Right lung (tissue), 5 donors: ENCODE data around the gene TMPRSS7. TPM values are rescaled to one million over a fixed set of nuclear protein-coding genes. Genes with fewer than 3 reads are reported as not detected.
"Not testable (repeated sequence)": the region's sequence is repeated elsewhere in the genome, so short reads cannot be mapped to it uniquely, and the experiment has no call there.

Source experiments
- DNase-seq, 2 donors: peaks; one replicate each; pipeline ENCODE4 v3.0.0-alpha.2; 2013
- polyA plus RNA-seq, 5 donors: library from polyadenylated mRNA; unstranded; fragments of 120-200 nt; gene quantifications; one replicate each; pipeline versions ENCODE4 v1.2.1 to v1.2.3, GENCODE V29; 2013; ENCODE audit warnings: inconsistent platforms in 1 of 5, low replicate concordance in 1 of 5; ENCODE audit not compliant: insufficient read length in 5 of 5, insufficient read depth in 1 of 5

The TMPRSS7 gene
- polyA plus RNA-seq, 5 donors: 0.08 TPM; not detected in 4

- no peak for DNase-seq
These were observed 23.1 kb upstream of the TMPRSS7 start for GRCh38 chr3:112011376-112011940.

GRCh38 chr3:112012205-112012992, 22.1 kb upstream of the TMPRSS7 start:
- no peak for DNase-seq

GRCh38 chr3:112013058-112013783, 21.3 kb upstream of the TMPRSS7 start:
- peak; percentile 75 to 82 for DNase-seq

GRCh38 chr3:112013784-112014143, 20.8 kb upstream of the TMPRSS7 start:
- no peak for DNase-seq

- no peak for DNase-seq
These were observed 17.4 kb upstream of the TMPRSS7 start for GRCh38 chr3:112017091-112017490.

- no peak for DNase-seq
These were observed 15.8 kb upstream of the TMPRSS7 start for GRCh38 chr3:112018712-112019111.

- no peak for DNase-seq
These were observed 14.8 kb upstream of the TMPRSS7 start for GRCh38 chr3:112019716-112020115.

- DNase-seq: no peak
These were observed 13.9 kb upstream of the TMPRSS7 start for GRCh38 chr3:112020674-112021085.

GRCh38 chr3:112027142-112027541, 7.4 kb upstream of the TMPRSS7 start:
- no peak for DNase-seq

GRCh38 chr3:112027826-112028225, 6.7 kb upstream of the TMPRSS7 start:
- no peak for DNase-seq

- DNase-seq: no peak
These were observed 3.6 kb upstream of the TMPRSS7 start for GRCh38 chr3:112030901-112031300.

- DNase-seq: no peak
These were observed 2.3 kb upstream of the TMPRSS7 start for GRCh38 chr3:112032098-112032731.

- DNase-seq: no peak
These were observed 705 bp downstream of the TMPRSS7 start for GRCh38 chr3:112035241-112035640.

- DNase-seq: not testable (repeated sequence)
These were observed 2.7 kb downstream of the TMPRSS7 start for GRCh38 chr3:112037194-112037593.

GRCh38 chr3:112038863-112039262, 4.3 kb downstream of the TMPRSS7 start:
- DNase-seq: no peak

- DNase-seq: no peak
These were observed 6.8 kb downstream of the TMPRSS7 start for GRCh38 chr3:112041321-112041720.

GRCh38 chr3:112042842-112043280, 8.3 kb downstream of the TMPRSS7 start:
- no peak for DNase-seq

GRCh38 chr3:112043621-112044201, 9.2 kb downstream of the TMPRSS7 start:
- DNase-seq: peak; percentile 49 to 69

- DNase-seq: no peak
These were observed 12.1 kb downstream of the TMPRSS7 start for GRCh38 chr3:112046599-112046998.

GRCh38 chr3:112047264-112047663, 12.7 kb downstream of the TMPRSS7 start:
- no peak for DNase-seq

- DNase-seq: no peak
These were observed 14.4 kb downstream of the TMPRSS7 start for GRCh38 chr3:112048911-112049310.

- no peak for DNase-seq
These were observed 18.7 kb downstream of the TMPRSS7 start for GRCh38 chr3:112053229-112053628.
